ENCODE measurements around the gene SREK1IP1. TPM values are rescaled to one million over a fixed set of nuclear protein-coding genes. Genes with fewer than 3 reads are reported as not detected.

The SREK1IP1 gene
- total and polyA plus RNA-seq, 9 donors: 9.1 to 12.7 (median 11.0) TPM

DNA sequence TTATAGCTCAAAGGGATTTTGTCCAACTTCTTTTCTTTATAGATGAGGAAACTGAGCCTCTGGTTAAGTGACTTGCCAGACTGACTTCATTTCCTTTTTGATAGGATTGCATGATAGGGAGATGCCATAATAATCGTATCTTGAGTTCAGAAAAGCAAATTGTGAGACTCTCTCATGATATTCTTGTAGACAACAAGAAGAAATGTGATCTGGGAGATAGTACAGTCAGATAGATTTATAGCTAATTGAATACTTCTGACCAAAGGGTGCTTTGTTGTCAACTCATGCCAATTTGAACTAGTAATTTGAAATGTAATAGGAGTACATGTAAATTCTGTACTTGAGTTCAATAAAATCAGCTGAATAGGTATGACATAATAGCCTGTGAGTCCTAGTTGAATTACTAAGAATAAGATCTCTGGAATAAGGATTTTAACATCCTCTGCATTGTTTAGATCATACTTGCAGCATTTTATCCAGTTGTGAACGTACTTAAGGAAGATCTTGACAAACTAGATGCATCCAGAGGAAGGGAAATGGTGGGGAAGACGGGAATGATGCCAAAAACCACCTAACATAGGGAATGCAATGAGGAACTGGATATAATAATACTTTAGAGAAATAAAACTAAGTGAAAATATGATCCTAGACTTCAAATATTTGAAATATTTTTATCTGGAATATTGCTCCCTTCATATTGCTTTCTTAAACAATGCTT lies 25.7 kb upstream of the SREK1IP1 start:
- no peak for DNase-seq
- Histone ChIP-seq H3K36me3 (ENCODE audit: control insufficient read depth, insufficient read depth, low read length) (no peaks in the 10 kb centered on the region), H3K4me3 (ENCODE audit: low read length) (no peak overlapping the region), H3K27me3 (ENCODE audit: control insufficient read depth, insufficient read depth, low read length) (no peaks in the 10 kb centered on the region), H3K27ac (ENCODE audit: low read length) (no peak overlapping the region), H3K9me3 (replicated peaks; ENCODE audit: control insufficient read depth, low read depth, low read length) (no peaks in the 10 kb centered on the region), H3K4me1 (ENCODE audit: control insufficient read depth, insufficient read depth, low read length) (no peaks in the 10 kb centered on the region)
- WGBS (ENCODE audit: insufficient coverage): no CpG with 5 or more reads among the region's 3 CpGs

- Histone ChIP-seq H3K4me1 (ENCODE audit: control insufficient read depth, insufficient read depth, low read length) (no peaks in the 10 kb centered on the region), H3K27ac (ENCODE audit: low read length) (no peak overlapping the region), H3K27me3 (ENCODE audit: control insufficient read depth, insufficient read depth, low read length) (no peaks in the 10 kb centered on the region), H3K4me3 (ENCODE audit: low read length) (no peak overlapping the region), H3K36me3 (ENCODE audit: control insufficient read depth, insufficient read depth, low read length) (no peaks in the 10 kb centered on the region), H3K9me3 (replicated peaks; ENCODE audit: control insufficient read depth, low read depth, low read length) (no peaks in the 10 kb centered on the region)
- DNase-seq: no peak
These were observed 24.0 kb upstream of the SREK1IP1 start for GRCh38 chr5:64792469-64792868.

GRCh38 chr5:64790210-64790609 lies 21.7 kb upstream of the SREK1IP1 start:
- WGBS (ENCODE audit: insufficient coverage): no CpG with 5 or more reads among the region's 1 CpG
- H3K27ac ChIP-seq (ENCODE audit: low read length): no peak overlapping the region
- DNase-seq: no peak
- H3K4me1 ChIP-seq (ENCODE audit: control insufficient read depth, insufficient read depth, low read length): no peaks in the 10 kb centered on the region
- H3K4me3 ChIP-seq (ENCODE audit: low read length): no peak overlapping the region
- H3K36me3 ChIP-seq (ENCODE audit: control insufficient read depth, insufficient read depth, low read length): no peaks in the 10 kb centered on the region
- H3K27me3 ChIP-seq (ENCODE audit: control insufficient read depth, insufficient read depth, low read length): no peaks in the 10 kb centered on the region
- no peaks in the 10 kb centered on the region for H3K9me3 ChIP-seq (replicated peaks; ENCODE audit: control insufficient read depth, low read depth, low read length)

DNA sequence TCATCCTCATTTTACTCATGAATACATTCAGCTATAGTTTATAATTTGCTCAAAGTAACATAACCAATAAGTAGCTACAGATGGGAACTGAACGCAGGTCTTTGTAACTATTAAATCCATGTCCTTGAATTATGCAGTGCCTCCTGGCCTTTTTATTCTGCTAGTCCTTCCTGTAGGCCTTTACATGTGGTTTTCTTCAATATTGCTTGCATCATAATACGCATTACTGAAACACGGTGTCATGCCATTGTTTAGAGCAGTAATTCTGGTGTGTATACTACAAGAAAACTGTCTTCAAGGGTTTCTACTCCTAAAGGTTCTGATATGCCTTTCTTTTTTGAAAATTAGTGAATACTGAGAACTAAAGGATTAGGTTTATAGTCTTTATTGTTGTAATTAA lies 21.0 kb upstream of the SREK1IP1 start:
- no CpG with 5 or more reads among the region's 3 CpGs for WGBS (ENCODE audit: insufficient coverage)
- H3K36me3 ChIP-seq (ENCODE audit: control insufficient read depth, insufficient read depth, low read length): no peaks in the 10 kb centered on the region
- no peaks in the 10 kb centered on the region for H3K9me3 ChIP-seq (replicated peaks; ENCODE audit: control insufficient read depth, low read depth, low read length)

GRCh38 chr5:64788156-64788555 lies 19.7 kb upstream of the SREK1IP1 start:
- Histone ChIP-seq H3K4me3 (ENCODE audit: low read length) (no peak overlapping the region), H3K36me3 (ENCODE audit: control insufficient read depth, insufficient read depth, low read length) (no peaks in the 10 kb centered on the region), H3K9me3 (replicated peaks; ENCODE audit: control insufficient read depth, low read depth, low read length) (no peaks in the 10 kb centered on the region), H3K4me1 (ENCODE audit: control insufficient read depth, insufficient read depth, low read length) (no peaks in the 10 kb centered on the region), H3K27ac (ENCODE audit: low read length) (no peak overlapping the region), H3K27me3 (ENCODE audit: control insufficient read depth, insufficient read depth, low read length) (no peaks in the 10 kb centered on the region)
- no CpG with 5 or more reads among the region's 2 CpGs for WGBS (ENCODE audit: insufficient coverage)
- DNase-seq: no peak

More for the DNA sequence above, 21.0 kb upstream of the SREK1IP1 start:
- Histone ChIP-seq H3K27ac (ENCODE audit: low read length) (no peak overlapping the region), H3K4me3 (ENCODE audit: low read length) (no peak overlapping the region), H3K4me1 (ENCODE audit: control insufficient read depth, insufficient read depth, low read length) (no peaks in the 10 kb centered on the region), H3K27me3 (ENCODE audit: control insufficient read depth, insufficient read depth, low read length) (no peaks in the 10 kb centered on the region)
- DNase-seq: no peak

DNA sequence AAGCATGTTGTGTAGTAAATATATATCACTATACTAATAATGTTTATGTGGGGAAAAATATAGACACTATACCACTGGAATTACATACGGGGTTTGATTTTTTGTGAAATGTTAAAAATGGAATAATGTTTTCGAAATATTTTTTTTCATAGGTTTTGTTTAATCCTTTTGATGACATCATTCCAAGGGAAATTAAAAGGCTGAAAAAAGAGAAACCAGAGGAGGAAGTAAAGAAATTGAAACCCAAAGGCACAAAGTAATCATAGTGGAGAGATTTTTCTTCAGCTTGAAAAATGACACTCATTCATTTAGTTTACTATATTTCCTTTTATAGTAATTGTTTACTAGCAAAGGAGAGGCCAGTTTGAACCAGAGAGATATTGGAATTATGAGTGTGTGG lies 17.9 kb upstream of the SREK1IP1 start:
- no CpG with 5 or more reads among the region's 2 CpGs for WGBS (ENCODE audit: insufficient coverage)
- H3K4me1 ChIP-seq (ENCODE audit: control insufficient read depth, insufficient read depth, low read length): no peaks in the 10 kb centered on the region
- DNase-seq: no peak
- no peak overlapping the region for H3K27ac ChIP-seq (ENCODE audit: low read length)
- H3K9me3 ChIP-seq (replicated peaks; ENCODE audit: control insufficient read depth, low read depth, low read length): no peaks in the 10 kb centered on the region
- no peaks in the 10 kb centered on the region for H3K27me3 ChIP-seq (ENCODE audit: control insufficient read depth, insufficient read depth, low read length)
- no peak overlapping the region for H3K4me3 ChIP-seq (ENCODE audit: low read length)
- H3K36me3 ChIP-seq (ENCODE audit: control insufficient read depth, insufficient read depth, low read length): no peaks in the 10 kb centered on the region

GRCh38 chr5:64784451-64785025 lies 16.0 kb upstream of the SREK1IP1 start:
- no peaks in the 10 kb centered on the region for H3K4me1 ChIP-seq (ENCODE audit: control insufficient read depth, insufficient read depth, low read length)
- H3K4me3 ChIP-seq (ENCODE audit: low read length): no peak overlapping the region
- no peaks in the 10 kb centered on the region for H3K27me3 ChIP-seq (ENCODE audit: control insufficient read depth, insufficient read depth, low read length)
- no peak overlapping the region for H3K27ac ChIP-seq (ENCODE audit: low read length)
- DNase-seq: peak; percentile 87
- no peaks in the 10 kb centered on the region for H3K36me3 ChIP-seq (ENCODE audit: control insufficient read depth, insufficient read depth, low read length)
- WGBS (ENCODE audit: insufficient coverage): no CpG with 5 or more reads among the region's 3 CpGs
- no peaks in the 10 kb centered on the region for H3K9me3 ChIP-seq (replicated peaks; ENCODE audit: control insufficient read depth, low read depth, low read length)

DNA sequence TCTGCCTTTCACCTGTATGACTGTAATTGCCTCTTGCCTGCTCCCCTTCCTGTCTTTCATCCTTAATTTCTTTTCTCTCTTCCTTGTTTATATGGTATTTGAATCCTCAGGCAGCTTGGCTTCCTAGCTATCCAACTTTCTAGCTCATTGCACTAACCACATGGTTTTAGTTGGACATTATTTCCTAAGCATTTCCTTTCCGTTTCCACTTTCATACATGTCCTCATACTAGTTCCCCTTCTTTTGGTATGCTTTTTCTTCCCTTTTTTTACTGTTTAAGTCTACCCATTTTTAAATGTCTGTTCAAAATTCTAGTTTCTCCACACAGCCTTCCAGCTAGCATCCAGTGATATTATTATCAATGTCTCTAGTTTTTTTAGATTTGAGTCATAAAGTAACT lies 6.8 kb upstream of the SREK1IP1 start:
- DNase-seq: peak; percentile 27
- Histone ChIP-seq H3K36me3 (ENCODE audit: control insufficient read depth, insufficient read depth, low read length) (no peaks in the 10 kb centered on the region), H3K27ac (ENCODE audit: low read length) (no peak overlapping the region), H3K4me1 (ENCODE audit: control insufficient read depth, insufficient read depth, low read length) (no peaks in the 10 kb centered on the region), H3K27me3 (ENCODE audit: control insufficient read depth, insufficient read depth, low read length) (no peaks in the 10 kb centered on the region), H3K9me3 (replicated peaks; ENCODE audit: control insufficient read depth, low read depth, low read length) (no peaks in the 10 kb centered on the region), H3K4me3 (ENCODE audit: low read length) (no peak overlapping the region)
- 60% methylated on average over 1 of the region's 1 CpG for WGBS (ENCODE audit: insufficient coverage)

GRCh38 chr5:64773533-64773932 lies 5.0 kb upstream of the SREK1IP1 start:
- no peak for DNase-seq
- no peaks in the 10 kb centered on the region for H3K9me3 ChIP-seq (replicated peaks; ENCODE audit: control insufficient read depth, low read depth, low read length)
- no peak overlapping the region for H3K27ac ChIP-seq (ENCODE audit: low read length)
- no CpG with 5 or more reads among the region's 1 CpG for WGBS (ENCODE audit: insufficient coverage)
- H3K36me3 ChIP-seq (ENCODE audit: control insufficient read depth, insufficient read depth, low read length): no peaks in the 10 kb centered on the region
- no peak overlapping the region for H3K4me3 ChIP-seq (ENCODE audit: low read length)
- H3K27me3 ChIP-seq (ENCODE audit: control insufficient read depth, insufficient read depth, low read length): no peaks in the 10 kb centered on the region
- H3K4me1 ChIP-seq (ENCODE audit: control insufficient read depth, insufficient read depth, low read length): peaks cover 4% of the 10 kb centered on the region

DNA sequence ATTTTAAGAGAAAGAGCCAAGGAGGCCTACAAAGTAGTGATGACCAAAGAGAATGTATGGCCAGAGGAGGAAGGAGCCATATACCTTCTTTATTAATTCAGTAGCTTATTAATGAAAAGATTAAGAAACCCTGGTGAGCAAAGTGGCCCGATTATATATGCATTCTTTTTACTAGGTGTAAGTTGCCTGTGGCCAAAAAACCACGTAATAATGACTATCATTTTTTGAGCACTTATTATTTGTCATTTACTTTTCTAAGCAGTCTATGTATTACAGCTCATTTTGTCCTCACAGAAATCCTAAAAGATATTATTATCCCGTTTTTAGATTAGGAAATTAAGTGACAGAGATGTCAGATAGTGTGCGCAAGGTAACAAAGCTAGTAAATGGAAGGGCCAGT lies 3.2 kb upstream of the SREK1IP1 start:
- H3K4me3 ChIP-seq (ENCODE audit: low read length): no peak overlapping the region
- H3K27me3 ChIP-seq (ENCODE audit: control insufficient read depth, insufficient read depth, low read length): no peaks in the 10 kb centered on the region
- H3K4me1 ChIP-seq (ENCODE audit: control insufficient read depth, insufficient read depth, low read length): peaks cover 9% of the 10 kb centered on the region
- no peaks in the 10 kb centered on the region for H3K36me3 ChIP-seq (ENCODE audit: control insufficient read depth, insufficient read depth, low read length)
- no peak overlapping the region for H3K27ac ChIP-seq (ENCODE audit: low read length)
- no peaks in the 10 kb centered on the region for H3K9me3 ChIP-seq (replicated peaks; ENCODE audit: control insufficient read depth, low read depth, low read length)
- WGBS (ENCODE audit: insufficient coverage): no CpG with 5 or more reads among the region's 4 CpGs
- no peak for DNase-seq

- Histone ChIP-seq H3K4me3 (ENCODE audit: low read length) (peak overlapping the region; percentile 90), H3K27ac (ENCODE audit: low read length) (no peak overlapping the region), H3K27me3 (ENCODE audit: control insufficient read depth, insufficient read depth, low read length) (no peaks in the 10 kb centered on the region), H3K36me3 (ENCODE audit: control insufficient read depth, insufficient read depth, low read length) (peaks cover 3% of the 10 kb centered on the region), H3K4me1 (ENCODE audit: control insufficient read depth, insufficient read depth, low read length) (peaks cover 9% of the 10 kb centered on the region), H3K9me3 (replicated peaks; ENCODE audit: control insufficient read depth, low read depth, low read length) (no peaks in the 10 kb centered on the region)
- no peak for DNase-seq
These were observed 1.4 kb upstream of the SREK1IP1 start for GRCh38 chr5:64769855-64770254.

Measured in muscle of leg (tissue), 11 donors.